ENCODE measurements around the gene BRSK2. TPM values are rescaled to one million over a fixed set of nuclear protein-coding genes. Genes with fewer than 3 reads are reported as not detected.

The BRSK2 gene
- total RNA-seq, 1 donor from 2014 or later: 6.9 TPM

- no peak overlapping the region for H3K27ac Mint-ChIP-seq (ENCODE audit: unreplicated experiment)
- peak; percentile 86 for DNase-seq (ENCODE audit: low spot score)
- H3K9me3 Mint-ChIP-seq (ENCODE audit: low read depth): no peaks in the 10 kb centered on the region
These were observed 98.3 kb downstream of the BRSK2 start for GRCh38 chr11:1487851-1488574.

GRCh38 chr11:1488575-1489180, 98.9 kb downstream of the BRSK2 start:
- peaks cover 37% of the 10 kb centered on the region for H3K4me1 Mint-ChIP-seq (ENCODE audit: low read depth)
- peak overlapping the region; percentile 45 for H3K27ac Mint-ChIP-seq (ENCODE audit: unreplicated experiment)
- no peaks in the 10 kb centered on the region for H3K27me3 Mint-ChIP-seq (ENCODE audit: low read depth)
- no peak overlapping the region for H3K4me3 Mint-ChIP-seq (ENCODE audit: unreplicated experiment)
- no peaks in the 10 kb centered on the region for H3K36me3 Mint-ChIP-seq (ENCODE audit: low read depth)
- no peak for TF ChIP-seq CTCF (IDR thresholded peaks at IDR 0.05)
- peaks cover 1% of the 10 kb centered on the region for H3K9me3 Mint-ChIP-seq (ENCODE audit: low read depth)
- peak; percentile 67 for DNase-seq (ENCODE audit: low spot score)

More at GRCh38 chr11:1487851-1488574, 98.3 kb downstream of the BRSK2 start:
- H3K4me1 Mint-ChIP-seq (ENCODE audit: low read depth): peaks cover 37% of the 10 kb centered on the region
- TF ChIP-seq CTCF (IDR thresholded peaks at IDR 0.05): no peak
- no peaks in the 10 kb centered on the region for H3K27me3 Mint-ChIP-seq (ENCODE audit: low read depth)
- no peak overlapping the region for H3K4me3 Mint-ChIP-seq (ENCODE audit: unreplicated experiment)
- H3K36me3 Mint-ChIP-seq (ENCODE audit: low read depth): no peaks in the 10 kb centered on the region

- Mint-ChIP-seq H3K9me3 (ENCODE audit: low read depth) (peaks cover 6% of the 10 kb centered on the region), H3K27me3 (ENCODE audit: low read depth) (no peaks in the 10 kb centered on the region), H3K4me3 (ENCODE audit: unreplicated experiment) (no peak overlapping the region), H3K27ac (ENCODE audit: unreplicated experiment) (no peak overlapping the region), H3K36me3 (ENCODE audit: low read depth) (no peaks in the 10 kb centered on the region), H3K4me1 (ENCODE audit: low read depth) (peaks cover 29% of the 10 kb centered on the region)
- DNase-seq (ENCODE audit: low spot score): no peak
- TF ChIP-seq CTCF (IDR thresholded peaks at IDR 0.05): no peak
These were observed 100.9 kb downstream of the BRSK2 start for GRCh38 chr11:1490651-1491050.

GRCh38 chr11:1491379-1491778, 101.6 kb downstream of the BRSK2 start:
- Mint-ChIP-seq H3K9me3 (ENCODE audit: low read depth) (peaks cover 10% of the 10 kb centered on the region), H3K27me3 (ENCODE audit: low read depth) (no peaks in the 10 kb centered on the region), H3K27ac (ENCODE audit: unreplicated experiment) (no peak overlapping the region), H3K4me3 (ENCODE audit: unreplicated experiment) (no peak overlapping the region), H3K4me1 (ENCODE audit: low read depth) (peaks cover 22% of the 10 kb centered on the region), H3K36me3 (ENCODE audit: low read depth) (peaks cover 1% of the 10 kb centered on the region)
- no peak for TF ChIP-seq CTCF (IDR thresholded peaks at IDR 0.05)
- DNase-seq (ENCODE audit: low spot score): no peak

- no peak overlapping the region for H3K27ac Mint-ChIP-seq (ENCODE audit: unreplicated experiment)
- TF ChIP-seq CTCF (IDR thresholded peaks at IDR 0.05): no peak
- H3K4me3 Mint-ChIP-seq (ENCODE audit: unreplicated experiment): no peak overlapping the region
- H3K27me3 Mint-ChIP-seq (ENCODE audit: low read depth): no peaks in the 10 kb centered on the region
- peaks cover 1% of the 10 kb centered on the region for H3K36me3 Mint-ChIP-seq (ENCODE audit: low read depth)
- peaks cover 22% of the 10 kb centered on the region for H3K4me1 Mint-ChIP-seq (ENCODE audit: low read depth)
- no peak for DNase-seq (ENCODE audit: low spot score)
- H3K9me3 Mint-ChIP-seq (ENCODE audit: low read depth): peaks cover 10% of the 10 kb centered on the region
These were observed 104.0 kb downstream of the BRSK2 start for GRCh38 chr11:1493650-1494244.

Data from chondrocyte (in vitro differentiated cells).